Suprapubic skin (tissue), 4 donors: ENCODE results near the gene KRTAP10-9. TPM values are rescaled to one million over a fixed set of nuclear protein-coding genes. Genes with fewer than 3 reads are reported as not detected.

Experiments used
- DNase-seq, 2 donors: peaks; one replicate each; pipeline ENCODE4 v3.0.0-alpha.2; 2019; ENCODE audit warnings: low spot score in 2 of 2
- H3K27ac ChIP-seq: fragments of 200-600 bp; sonication (generic); one replicate; pipeline ENCODE4 v1.5.1; 2019
- H3K27me3 ChIP-seq: fragments of 200-600 bp; sonication (generic); one replicate; pipeline ENCODE4 v1.5.1; 2019
- H3K36me3 ChIP-seq: fragments of 200-600 bp; sonication (generic); one replicate; pipeline ENCODE4 v1.5.1; 2019
- H3K4me1 ChIP-seq: fragments of 200-600 bp; sonication (generic); one replicate; pipeline ENCODE4 v1.5.1; 2019
- H3K4me3 ChIP-seq: fragments of 200-600 bp; sonication (generic); one replicate; pipeline ENCODE4 v1.5.1; 2019; ENCODE audit warnings: mild to moderate bottlenecking
- H3K9me3 ChIP-seq: fragments of 200-600 bp; sonication (generic); one replicate; pipeline ENCODE4 v1.5.1; 2019
- EP300 ChIP-seq: sonication (generic); formaldehyde crosslinking; IDR thresholded peaks from one replicate; pipeline ENCODE4 v1.6.1; 2017; ENCODE audit warnings: antibody characterized with exemption
- POLR2A ChIP-seq, 2 donors: fragments of 450-650 bp; IDR thresholded peaks; one replicate each; pipeline ENCODE4 v1.6.1; 2017; ENCODE audit warnings: antibody characterized with exemption in 2 of 2, mild to moderate bottlenecking in 2 of 2, moderate library complexity in 2 of 2
- POLR2AphosphoS5 ChIP-seq, 3 donors: sonication (generic); formaldehyde crosslinking; IDR thresholded peaks; one replicate each; pipeline ENCODE4 v1.6.1; 2017; ENCODE audit warnings: antibody characterized with exemption in 3 of 3
- WGBS: methylation state at CpG from one replicate; pipeline ENCODE4 v1.1.5; 2018; 5-methylcytosine and 5-hydroxymethylcytosine counted together
- total RNA-seq, 4 donors: library from RNA; depleted of rRNA; stranded (reverse); fragments of >200 nt; gene quantifications; one replicate each; pipeline ENCODE4 v1.1.0, GENCODE V29; 2016
- TF ChIP-seq, protein P1 (sequence below), 2 donors: fragments of 200-600 bp in 1 of 2; fragments of 450-650 bp in 1 of 2; sonication (generic) in 1 of 2; IDR thresholded peaks; one replicate each; pipeline ENCODE4 v1.5.1; 2016 to 2019; ENCODE audit warnings: antibody characterized with exemption in 2 of 2, mild to moderate bottlenecking in 1 of 2, moderate library complexity in 1 of 2

Gene KRTAP10-9
- total RNA-seq, 4 donors from 2014 or later = 1.6 to 9.9 TPM; not detected in 2

DNA sequence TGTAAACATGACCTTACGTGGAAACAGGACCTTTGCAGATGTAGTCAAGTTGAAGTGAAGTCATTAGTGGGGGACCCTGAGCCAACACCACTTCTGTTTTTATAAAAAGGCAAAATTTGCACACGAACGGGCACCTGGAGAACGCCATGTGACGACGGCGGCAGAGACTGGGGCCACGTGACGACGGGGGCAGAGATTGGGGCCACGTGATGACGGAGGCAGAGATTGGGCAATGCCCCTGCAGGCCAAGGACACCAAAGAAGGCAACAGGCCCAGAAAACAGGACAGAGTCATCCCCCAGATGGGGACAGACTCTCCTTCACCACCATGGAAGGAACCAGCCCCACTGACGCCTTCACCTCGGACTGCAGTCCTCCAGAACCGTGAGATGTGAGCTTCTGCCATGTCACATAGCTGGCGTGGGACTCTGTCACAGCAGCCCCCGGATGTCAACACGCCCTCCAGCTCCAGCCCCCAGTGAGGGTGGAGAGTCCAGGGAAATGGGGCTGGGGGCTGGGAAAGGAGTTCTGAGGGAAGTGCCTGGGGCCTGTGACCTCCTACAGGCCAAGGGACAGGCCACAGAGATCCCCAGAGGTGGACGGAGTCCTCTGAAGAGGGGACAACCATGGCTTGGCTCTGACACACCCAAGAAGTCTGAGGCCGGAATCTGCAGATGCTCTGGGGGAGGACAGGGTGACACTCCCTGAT is 23.5 kb downstream of the KRTAP10-9 start:
- TF ChIP-seq POLR2A (IDR thresholded peaks at IDR 0.05) (no peak), EP300 (no peak), POLR2AphosphoS5 (IDR thresholded peaks at IDR 0.05) (no peak)
- TF ChIP-seq, protein P1, sequence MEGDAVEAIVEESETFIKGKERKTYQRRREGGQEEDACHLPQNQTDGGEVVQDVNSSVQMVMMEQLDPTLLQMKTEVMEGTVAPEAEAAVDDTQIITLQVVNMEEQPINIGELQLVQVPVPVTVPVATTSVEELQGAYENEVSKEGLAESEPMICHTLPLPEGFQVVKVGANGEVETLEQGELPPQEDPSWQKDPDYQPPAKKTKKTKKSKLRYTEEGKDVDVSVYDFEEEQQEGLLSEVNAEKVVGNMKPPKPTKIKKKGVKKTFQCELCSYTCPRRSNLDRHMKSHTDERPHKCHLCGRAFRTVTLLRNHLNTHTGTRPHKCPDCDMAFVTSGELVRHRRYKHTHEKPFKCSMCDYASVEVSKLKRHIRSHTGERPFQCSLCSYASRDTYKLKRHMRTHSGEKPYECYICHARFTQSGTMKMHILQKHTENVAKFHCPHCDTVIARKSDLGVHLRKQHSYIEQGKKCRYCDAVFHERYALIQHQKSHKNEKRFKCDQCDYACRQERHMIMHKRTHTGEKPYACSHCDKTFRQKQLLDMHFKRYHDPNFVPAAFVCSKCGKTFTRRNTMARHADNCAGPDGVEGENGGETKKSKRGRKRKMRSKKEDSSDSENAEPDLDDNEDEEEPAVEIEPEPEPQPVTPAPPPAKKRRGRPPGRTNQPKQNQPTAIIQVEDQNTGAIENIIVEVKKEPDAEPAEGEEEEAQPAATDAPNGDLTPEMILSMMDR (IDR thresholded peaks at IDR 0.05) = no peak
- Histone ChIP-seq H3K4me1 (no peaks in the 10 kb centered on the region), H3K4me3 (no peak overlapping the region), H3K27me3 (peaks cover 41% of the 10 kb centered on the region), H3K9me3 (no peaks in the 10 kb centered on the region), H3K27ac (no peak overlapping the region), H3K36me3 (no peaks in the 10 kb centered on the region)
- DNase-seq = no peak
- WGBS = 88% methylated on average over 16 of the region's 20 CpGs

DNA sequence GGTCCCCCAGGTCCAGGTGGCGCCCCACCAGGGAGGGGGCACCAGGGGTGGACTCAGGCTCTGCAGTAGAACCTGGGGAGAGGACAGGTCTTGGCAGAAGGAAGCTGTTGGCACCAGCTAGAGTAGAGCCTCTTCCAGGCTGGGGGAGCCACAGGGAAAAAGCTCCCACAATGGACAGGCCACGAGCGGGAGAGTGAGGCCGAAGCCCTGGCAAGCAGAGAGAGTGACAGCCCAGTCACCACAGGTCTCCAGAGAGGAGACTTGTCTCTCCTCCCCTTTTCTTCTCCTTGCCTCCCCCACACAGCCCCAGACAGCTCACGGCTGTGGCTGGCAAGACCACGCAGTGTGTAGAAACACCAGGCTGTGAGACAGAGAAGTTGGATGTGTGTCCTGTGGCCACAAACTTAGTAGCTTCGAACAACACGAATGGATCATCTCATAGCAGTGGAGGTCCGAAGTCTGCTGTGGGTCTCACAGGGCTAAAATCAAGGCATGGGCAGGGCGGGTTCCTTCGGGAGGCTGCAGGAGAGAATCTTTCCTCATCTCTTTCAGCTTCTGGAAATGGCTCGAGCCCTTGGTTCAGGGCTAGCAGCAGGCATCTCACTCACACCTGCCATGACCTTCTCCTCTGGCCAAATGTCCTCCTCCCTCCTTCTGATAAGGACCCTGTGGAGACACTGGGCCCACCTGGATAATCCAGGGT is 24.2 kb downstream of the KRTAP10-9 start:
- TF ChIP-seq POLR2AphosphoS5 (IDR thresholded peaks at IDR 0.05) (no peak), POLR2A (IDR thresholded peaks at IDR 0.05) (no peak), EP300 (no peak)
- TF ChIP-seq, protein P1 (IDR thresholded peaks at IDR 0.05) = no peak
- H3K27ac ChIP-seq = no peak overlapping the region
- DNase-seq = no peak
- H3K9me3 ChIP-seq = peaks cover 2% of the 10 kb centered on the region
- H3K4me3 ChIP-seq = no peak overlapping the region
- peaks cover 41% of the 10 kb centered on the region for H3K27me3 ChIP-seq
- no peaks in the 10 kb centered on the region for H3K4me1 ChIP-seq
- 95% methylated on average over 11 of the region's 12 CpGs for WGBS
- no peaks in the 10 kb centered on the region for H3K36me3 ChIP-seq

DNA sequence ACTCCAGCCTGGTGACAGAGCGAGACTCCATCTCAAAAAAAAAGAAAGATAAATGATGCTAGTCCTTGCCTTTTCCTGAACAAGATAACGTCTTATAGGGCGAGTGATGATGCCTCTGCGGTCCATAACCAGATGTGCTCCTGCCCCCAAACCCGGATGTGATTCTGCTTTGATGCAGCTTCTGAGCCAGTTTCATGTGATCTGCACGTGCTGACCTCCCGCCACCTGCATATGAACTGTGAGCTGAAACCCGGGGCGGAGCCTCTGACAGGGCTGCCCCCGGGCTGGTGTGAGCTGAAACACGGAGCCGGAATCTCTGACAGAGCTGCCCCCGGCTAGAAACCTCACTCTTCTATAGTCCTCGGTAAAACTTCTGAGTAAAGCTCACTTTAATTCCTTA is 26.2 kb downstream of the KRTAP10-9 start:
- peaks cover 28% of the 10 kb centered on the region for H3K27me3 ChIP-seq
- WGBS = 58% methylated on average over 14 of the region's 14 CpGs
- DNase-seq = no peak
- no peak overlapping the region for H3K27ac ChIP-seq
- H3K9me3 ChIP-seq = peaks cover 5% of the 10 kb centered on the region
- H3K4me3 ChIP-seq = no peak overlapping the region
- H3K36me3 ChIP-seq = no peaks in the 10 kb centered on the region
- H3K4me1 ChIP-seq = no peaks in the 10 kb centered on the region
- TF ChIP-seq POLR2AphosphoS5 (IDR thresholded peaks at IDR 0.05) = no peak
- TF ChIP-seq, protein P1 (IDR thresholded peaks at IDR 0.05) = no peak
- TF ChIP-seq POLR2A (IDR thresholded peaks at IDR 0.05) = no peak
- no peak for TF ChIP-seq EP300

DNA sequence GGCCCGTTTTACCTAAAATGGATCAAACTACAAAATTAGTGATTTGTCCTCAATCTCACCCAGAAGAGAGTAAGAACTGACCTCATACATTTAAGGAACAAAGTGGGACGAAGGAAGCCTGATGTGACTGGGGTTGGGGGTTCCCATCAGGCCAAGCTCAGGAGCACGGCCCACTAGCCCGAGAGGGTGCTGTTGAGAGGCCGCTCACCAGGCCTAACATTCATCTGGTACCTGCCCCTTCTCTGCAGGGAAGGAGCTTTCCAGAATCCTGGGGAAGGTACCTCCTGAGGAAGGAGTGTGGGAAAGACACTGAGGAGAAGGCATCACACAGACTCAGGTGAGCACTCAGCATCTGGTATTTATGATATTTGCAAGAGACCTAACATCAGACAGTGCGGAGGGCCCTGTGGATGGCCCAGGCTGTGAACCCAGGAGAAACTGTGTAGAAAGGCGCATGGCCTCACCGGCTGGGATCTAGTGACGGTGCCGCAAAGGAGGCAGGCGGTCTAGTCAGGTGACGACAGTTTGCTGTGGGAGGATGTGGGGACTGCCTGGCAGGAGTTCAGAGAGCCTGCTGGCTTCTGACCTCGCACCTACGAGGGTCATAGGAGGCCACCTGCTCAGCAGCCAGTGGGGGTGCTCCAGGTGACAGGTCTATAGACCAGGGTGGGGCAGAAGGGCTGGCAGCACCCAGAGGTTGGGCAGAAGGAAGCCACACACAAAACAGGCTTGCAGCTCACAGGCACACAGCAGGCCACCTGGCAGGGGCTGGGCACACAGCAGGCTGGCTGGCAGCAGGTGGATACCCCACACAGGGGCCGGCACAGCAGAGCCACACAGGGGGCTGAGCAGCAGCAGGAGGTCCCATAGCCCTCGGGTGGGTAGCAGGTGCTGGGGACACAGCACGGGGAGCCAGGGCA is 27.0 kb downstream of the KRTAP10-9 start:
- no peak overlapping the region for H3K27ac ChIP-seq
- H3K4me3 ChIP-seq = no peak overlapping the region
- peaks cover 5% of the 10 kb centered on the region for H3K9me3 ChIP-seq
- DNase-seq = no peak
- H3K4me1 ChIP-seq = no peaks in the 10 kb centered on the region
- peaks cover 35% of the 10 kb centered on the region for H3K27me3 ChIP-seq
- no peak for TF ChIP-seq POLR2AphosphoS5 (IDR thresholded peaks at IDR 0.05)
- no peak for TF ChIP-seq POLR2A (IDR thresholded peaks at IDR 0.05)
- no peaks in the 10 kb centered on the region for H3K36me3 ChIP-seq
- WGBS = 85% methylated on average over 12 of the region's 17 CpGs

DNA sequence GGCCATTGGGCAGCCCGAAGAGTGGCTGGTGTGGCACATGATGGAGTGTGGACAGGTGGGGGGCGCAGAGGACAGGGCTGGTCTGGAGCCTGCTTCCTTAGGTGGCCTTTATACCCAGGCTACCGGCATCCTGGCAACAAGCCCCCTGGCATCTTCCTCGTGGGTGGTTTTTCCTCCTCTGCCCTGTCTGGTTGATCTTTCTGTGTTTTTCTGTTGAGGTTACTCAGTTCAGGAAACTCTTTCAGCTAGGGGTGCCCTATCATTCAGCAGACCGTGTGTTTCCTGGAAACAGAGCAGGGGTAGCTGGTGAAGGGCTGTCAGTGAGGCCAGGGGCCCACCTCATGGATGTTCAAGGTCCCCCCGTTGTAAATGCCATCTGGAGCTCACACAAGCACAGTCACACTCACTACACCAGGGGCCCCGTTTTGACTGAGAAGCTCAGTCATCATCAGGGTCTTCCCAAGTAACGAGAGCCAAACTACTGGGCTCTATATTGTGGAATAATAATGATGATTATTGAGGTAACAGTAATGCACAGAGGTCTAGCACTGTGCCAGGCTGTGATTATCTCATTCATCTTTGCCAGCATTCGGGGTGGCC is 27.8 kb downstream of the KRTAP10-9 start, which contains the start of gene KRTAP12-4:
KRTAP12-4 (minus strand) TSS at position 84 of the 600 bp plus-strand sequence; CDS start at position 39, 45 bp downstream.
- no peak for DNase-seq
- peaks cover 30% of the 10 kb centered on the region for H3K27me3 ChIP-seq

More for the DNA sequence above, 27.8 kb downstream of the KRTAP10-9 start, which contains the start of gene KRTAP12-4:
- H3K27ac ChIP-seq = no peak within 1 kb of the TSS
- no peak within 1 kb of the TSS for H3K4me3 ChIP-seq
- peaks cover 5% of the 10 kb centered on the region for H3K9me3 ChIP-seq
- no peak for TF ChIP-seq POLR2A (IDR thresholded peaks at IDR 0.05)
- no peak for TF ChIP-seq EP300
- TF ChIP-seq POLR2AphosphoS5 (IDR thresholded peaks at IDR 0.05) = no peak
- TF ChIP-seq, protein P1 (IDR thresholded peaks at IDR 0.05) = no peak
- H3K36me3 ChIP-seq = no peaks in the 10 kb centered on the region
- H3K4me1 ChIP-seq = no peaks in the 10 kb centered on the region
- WGBS = 61% methylated on average over 6 of the region's 9 CpGs
